HG03442 (cell line): ENCODE results near the gene HEXD.
"Not testable (repeated sequence)": the region's sequence is repeated elsewhere in the genome, so short reads cannot be mapped to it uniquely, and the experiment has no call there.

Source experiments
- ATAC-seq: cut with Tn5 transposase; IDR thresholded peaks from one replicate; pipeline ENCODE4 v1.9.1; 2021; ENCODE audit warnings: mild to moderate bottlenecking, moderate library complexity; ENCODE audit not compliant: unreplicated experiment

The HEXD gene

GRCh38 chr17:82396601-82397435, 21.3 kb upstream of the HEXD start:
- no peak for ATAC-seq

DNA sequence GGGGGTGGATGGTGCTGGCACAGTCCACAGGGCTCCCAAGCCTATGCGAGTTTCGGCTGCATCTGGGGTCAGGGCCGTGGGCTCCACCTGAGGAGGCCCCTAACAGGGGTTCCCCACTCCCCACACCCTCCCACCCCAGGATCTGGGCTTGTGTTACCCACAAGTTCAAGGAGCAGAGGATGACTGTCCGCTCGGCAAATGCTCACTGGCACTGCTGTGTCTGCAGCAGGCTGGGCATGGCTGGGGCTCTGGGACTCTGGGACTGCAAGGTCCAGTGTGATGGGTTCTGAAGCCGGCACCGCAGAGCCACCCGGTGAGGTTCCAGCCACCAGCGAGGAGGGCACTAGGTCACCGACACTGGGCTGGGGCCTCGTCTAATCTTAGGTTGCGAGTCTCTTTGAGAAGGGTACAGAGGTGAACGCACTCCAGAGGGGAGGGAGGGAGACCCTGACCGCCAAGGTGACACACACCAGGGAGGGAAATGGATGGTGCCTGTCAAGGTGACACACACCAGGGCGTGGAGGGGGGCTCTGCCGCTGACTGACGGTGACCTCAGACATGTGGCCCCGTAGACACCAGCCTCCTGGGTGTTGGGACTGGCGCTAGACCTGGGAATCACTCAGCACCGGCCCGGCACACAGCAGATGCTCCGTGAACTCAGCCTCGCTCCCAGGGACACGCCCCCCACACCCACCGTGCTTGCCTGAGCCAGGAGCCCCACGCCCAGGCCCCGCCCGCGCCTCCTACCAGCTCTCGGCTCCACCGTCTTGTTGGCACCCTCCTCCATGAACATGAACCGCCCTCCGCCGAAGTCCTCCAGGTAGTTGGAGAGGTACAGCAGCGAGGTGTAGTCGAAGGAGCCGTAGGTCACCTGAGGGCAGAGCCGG, 20.5 kb upstream of the HEXD start:
- ATAC-seq, result no peak

GRCh38 chr17:82399041-82399441, 19.1 kb upstream of the HEXD start:
- no peak for ATAC-seq

GRCh38 chr17:82399601-82400101, 18.5 kb upstream of the HEXD start:
- ATAC-seq, result no peak

DNA sequence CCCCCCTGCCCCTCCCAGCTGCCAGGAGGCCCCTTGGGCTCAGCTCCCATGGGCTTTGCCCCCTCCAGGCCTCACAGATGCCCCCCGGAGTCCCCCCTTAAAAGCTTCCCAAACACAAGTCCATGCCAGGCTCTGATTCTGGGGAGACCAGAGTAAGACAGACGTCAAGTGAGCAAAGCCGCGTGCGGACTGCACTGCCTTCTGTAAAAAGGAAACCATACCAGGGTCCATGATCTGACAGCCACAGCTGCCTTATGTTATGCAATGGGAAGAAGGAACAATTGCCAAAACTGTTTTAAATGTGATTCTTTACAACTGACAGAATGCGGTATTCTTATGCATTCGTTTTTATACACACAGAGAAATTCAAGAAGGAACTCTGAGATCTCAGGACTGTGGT, 17.9 kb upstream of the HEXD start:
- ATAC-seq, result no peak

- ATAC-seq, result no peak
These were observed 17.3 kb upstream of the HEXD start for GRCh38 chr17:82400830-82401229.

DNA sequence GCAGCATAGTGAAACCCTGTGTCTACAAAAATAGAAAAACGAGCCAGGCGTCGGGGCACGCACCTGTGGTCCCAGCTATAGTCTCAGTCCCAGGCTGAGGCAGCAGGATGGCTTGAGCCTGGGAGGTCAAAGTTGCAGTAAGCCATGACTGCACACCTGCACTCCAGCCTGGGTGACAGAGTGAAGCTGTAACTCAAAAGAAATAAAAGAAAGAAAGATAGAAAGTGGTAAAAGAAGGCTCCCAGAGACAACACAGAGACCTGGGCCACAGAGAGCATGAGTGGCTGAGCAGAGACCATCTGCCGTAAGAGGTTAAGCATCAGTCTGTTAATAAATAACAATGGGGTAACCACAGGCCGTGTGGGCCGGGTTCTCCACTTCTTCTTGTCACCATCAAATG, 15.3 kb upstream of the HEXD start:
- no peak for ATAC-seq

GRCh38 chr17:82403662-82404660, 14.2 kb upstream of the HEXD start:
- ATAC-seq, result no peak

GRCh38 chr17:82405051-82405450, 13.1 kb upstream of the HEXD start:
- no peak for ATAC-seq

DNA sequence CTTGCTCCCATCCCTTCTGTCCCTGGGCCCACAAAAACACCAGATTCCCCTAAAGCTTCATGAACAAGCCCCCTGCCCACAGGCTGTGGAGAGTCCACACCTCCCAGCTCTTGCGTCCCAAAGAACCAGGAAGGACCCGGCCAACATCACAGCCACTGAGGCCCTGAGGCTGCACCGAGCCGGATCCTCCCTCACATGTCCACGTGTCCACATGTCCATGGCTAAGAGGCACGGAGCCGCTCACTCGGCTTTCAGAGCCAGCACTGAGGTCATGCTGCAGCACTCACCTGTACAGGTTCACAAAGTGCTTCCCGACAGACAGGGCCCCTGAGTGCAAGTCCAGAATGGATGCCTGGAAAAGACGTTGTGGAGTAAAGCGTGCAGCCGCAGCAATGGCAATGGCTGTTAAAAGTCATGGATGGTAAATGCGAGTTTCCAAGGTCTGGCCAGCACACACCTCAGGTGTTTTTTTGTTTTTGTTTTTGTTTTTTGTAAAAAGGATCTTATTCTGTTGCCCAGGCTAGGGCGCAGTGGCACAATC, 11.9 kb upstream of the HEXD start:
- no peak for ATAC-seq

- no peak for ATAC-seq
These were observed 10.9 kb upstream of the HEXD start for GRCh38 chr17:82407255-82407654.

DNA sequence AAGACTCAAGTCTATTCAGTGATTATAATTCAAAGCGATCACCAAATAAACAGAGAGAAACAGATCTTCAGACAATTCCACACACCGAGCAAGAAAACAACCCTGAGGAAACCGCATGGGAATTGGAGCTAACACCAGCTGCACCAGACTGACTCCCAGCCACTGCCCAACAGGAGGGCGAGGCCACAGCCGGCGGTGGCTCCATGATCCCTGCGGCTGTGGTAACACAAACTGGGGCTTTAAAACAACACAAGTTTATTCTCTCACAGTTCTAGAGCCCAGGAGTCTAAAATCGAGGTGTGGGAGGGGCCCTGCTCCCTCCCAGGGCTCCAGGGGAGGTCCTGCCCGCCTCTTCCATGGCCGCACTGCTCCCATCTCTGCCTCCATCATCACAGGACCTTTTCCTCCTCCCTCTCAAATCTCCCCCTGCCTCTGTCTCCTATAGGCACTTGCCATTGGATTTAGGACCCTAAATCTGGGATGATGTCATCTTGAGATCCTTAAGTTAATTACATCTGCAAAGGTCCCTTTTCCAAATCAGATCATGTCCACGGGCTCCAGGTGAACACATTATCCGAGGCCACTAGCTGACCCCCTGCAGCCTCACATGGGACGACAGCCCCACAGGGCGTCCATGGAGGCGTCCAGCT, 9.7 kb upstream of the HEXD start:
- ATAC-seq, result no peak

- ATAC-seq, result no peak
These were observed 9.2 kb upstream of the HEXD start for GRCh38 chr17:82408938-82409318.

GRCh38 chr17:82410014-82410716, 8.0 kb upstream of the HEXD start:
- ATAC-seq, result no peak

DNA sequence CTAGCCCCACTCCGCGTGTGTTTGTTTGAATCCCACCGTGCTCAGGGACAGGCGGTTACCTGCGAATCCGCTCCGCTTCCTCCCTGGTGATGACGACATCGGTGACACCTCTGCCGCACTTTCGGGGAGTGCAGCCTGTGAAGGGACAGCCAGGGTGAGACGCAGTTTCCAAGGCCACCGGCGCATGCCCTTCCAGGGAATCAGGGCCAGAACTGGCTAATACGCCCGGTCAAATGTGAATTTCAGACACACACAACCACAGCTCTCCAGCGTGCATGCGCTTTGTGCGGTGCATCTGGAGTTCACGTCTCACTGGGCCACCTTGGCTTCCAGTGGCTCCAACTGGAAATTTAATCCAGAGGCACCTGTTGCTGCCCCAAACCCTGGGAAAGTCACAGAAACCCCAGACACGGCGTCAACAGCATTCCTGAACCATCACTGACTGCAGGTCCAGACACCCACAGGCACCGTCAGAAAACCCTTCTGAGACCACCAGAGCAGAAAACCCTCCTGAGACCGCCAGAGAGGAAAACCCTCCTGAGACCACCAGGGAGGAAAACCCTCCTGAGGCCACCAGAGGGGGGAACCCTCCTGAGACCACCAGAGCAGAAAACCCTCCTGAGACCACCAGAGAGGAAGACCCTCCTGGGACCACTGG, 6.6 kb upstream of the HEXD start:
- no peak for ATAC-seq

GRCh38 chr17:82412081-82412480, 6.1 kb upstream of the HEXD start:
- ATAC-seq, result not testable (repeated sequence)

DNA sequence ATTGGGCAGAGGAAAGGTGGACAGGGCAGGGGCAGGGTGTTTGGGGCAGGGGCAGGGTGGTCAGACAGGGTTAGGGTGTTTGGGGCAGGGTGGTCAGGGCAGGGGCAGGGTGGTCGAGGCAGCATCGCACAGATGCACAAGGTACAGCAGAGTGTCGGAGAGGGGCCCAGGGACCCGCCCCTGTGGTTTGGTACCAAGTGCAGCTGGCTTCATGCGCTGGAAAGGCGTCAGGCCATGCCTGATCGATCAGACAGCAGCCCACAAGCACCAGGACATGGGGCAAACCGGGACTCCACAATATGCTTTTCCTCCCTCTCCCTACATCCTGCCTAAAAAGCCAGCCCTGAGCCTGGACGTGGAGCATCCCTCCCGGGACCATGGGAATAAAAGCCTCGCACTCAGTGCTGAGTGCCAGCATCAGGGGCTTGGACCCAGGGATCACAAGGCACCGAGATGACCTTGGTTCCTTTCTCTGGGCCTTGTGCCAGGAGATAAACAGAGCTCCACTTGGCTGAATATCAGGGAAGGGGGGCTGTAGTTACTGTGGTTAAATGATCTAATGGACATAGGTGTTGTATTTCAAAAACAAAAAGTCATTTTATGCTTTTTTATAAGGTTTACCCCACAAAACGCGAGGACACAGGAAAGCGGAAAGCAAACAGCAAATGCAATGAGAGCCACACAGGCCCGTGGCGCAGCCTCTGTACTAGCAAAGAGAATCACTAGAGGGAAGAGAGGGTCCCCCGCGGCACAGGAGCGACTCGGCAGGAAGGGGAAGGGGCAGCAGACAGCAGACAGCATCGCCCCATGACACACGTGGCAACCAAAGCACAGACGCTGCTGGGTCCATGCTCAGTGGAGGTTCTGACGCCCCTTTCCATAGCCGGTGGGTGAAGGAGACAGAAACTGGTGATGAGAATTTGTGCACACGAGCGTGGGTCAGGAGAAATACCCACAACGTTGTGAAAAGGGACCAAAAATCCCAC, 5.3 kb upstream of the HEXD start:
- ATAC-seq, result no peak
